ENCODE measurements around the gene ZDHHC8. TPM values are rescaled to one million over a fixed set of nuclear protein-coding genes. Genes with fewer than 3 reads are reported as not detected.

Gene ZDHHC8
- total and polyA plus RNA-seq, 2 donors (not counting 3 experiments of a cell fraction or from before 2014, with no cell fraction given), result 49.8 to 131 TPM

DNA sequence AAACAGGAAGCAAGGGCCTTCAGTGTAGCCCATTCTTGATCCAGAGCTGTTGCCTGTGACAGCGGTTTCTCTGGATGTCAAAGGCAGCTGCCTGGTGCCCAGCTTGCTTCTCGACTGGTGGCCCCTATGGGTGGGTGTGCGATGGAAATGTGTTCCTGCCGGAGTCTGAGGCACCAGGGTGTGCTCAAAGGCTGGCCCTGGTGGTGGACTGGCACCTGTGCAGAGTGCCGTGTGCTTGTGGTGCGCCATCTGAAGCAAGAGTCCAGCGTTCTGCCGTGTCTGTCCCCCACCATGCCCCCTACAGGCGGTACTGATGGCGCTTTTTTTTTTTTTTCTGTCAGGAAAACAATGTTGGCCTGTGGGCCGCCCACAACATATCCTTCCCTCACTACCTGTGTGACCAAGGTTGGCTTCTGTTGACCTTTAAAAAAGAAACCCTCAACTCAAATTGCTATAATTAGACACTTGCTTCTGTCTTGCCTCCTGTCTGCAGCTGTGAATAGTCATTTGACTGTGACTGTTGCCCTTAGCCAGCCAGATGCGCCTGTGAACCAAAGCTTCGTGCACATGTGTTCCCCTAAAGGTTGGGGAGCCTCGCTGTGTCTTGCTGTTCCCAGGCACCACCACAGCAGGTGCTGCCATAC lies 20.4 kb upstream of the ZDHHC8 start:
- no peak overlapping the region for H3K9ac ChIP-seq (replicated peaks; ENCODE audit: extremely low read depth, insufficient read depth, low read length)
- H3K4me3 ChIP-seq (replicated peaks in 1 of 3; ENCODE audit: insufficient read depth in 1 of 3, low read depth in 1 of 3, low read length in 3 of 3), result no peak overlapping the region
- no peaks in the 10 kb centered on the region for H3K27me3 ChIP-seq (ENCODE audit: control insufficient read depth in 2 of 2, insufficient read depth in 2 of 2, low read length in 2 of 2)
- intact Hi-C loops (cut with micrococcal nuclease), result no loop called here
- no peak for TF ChIP-seq FOS (IDR thresholded peaks at IDR 0.05; ENCODE audit: borderline replicate concordance, insufficient read depth, low read length)
- TF ChIP-seq, protein P1, sequence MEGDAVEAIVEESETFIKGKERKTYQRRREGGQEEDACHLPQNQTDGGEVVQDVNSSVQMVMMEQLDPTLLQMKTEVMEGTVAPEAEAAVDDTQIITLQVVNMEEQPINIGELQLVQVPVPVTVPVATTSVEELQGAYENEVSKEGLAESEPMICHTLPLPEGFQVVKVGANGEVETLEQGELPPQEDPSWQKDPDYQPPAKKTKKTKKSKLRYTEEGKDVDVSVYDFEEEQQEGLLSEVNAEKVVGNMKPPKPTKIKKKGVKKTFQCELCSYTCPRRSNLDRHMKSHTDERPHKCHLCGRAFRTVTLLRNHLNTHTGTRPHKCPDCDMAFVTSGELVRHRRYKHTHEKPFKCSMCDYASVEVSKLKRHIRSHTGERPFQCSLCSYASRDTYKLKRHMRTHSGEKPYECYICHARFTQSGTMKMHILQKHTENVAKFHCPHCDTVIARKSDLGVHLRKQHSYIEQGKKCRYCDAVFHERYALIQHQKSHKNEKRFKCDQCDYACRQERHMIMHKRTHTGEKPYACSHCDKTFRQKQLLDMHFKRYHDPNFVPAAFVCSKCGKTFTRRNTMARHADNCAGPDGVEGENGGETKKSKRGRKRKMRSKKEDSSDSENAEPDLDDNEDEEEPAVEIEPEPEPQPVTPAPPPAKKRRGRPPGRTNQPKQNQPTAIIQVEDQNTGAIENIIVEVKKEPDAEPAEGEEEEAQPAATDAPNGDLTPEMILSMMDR (IDR thresholded peaks at IDR 0.05; ENCODE audit: extremely low read depth in 1 of 2, insufficient read depth in 1 of 2, low read depth in 1 of 2, low read length in 2 of 2), result peak; percentile 56 to 61
- ChIA-PET CTCF (interaction anchor here (1.5 kb wide), 1 partner anchor 89 kb away, joined by 3 read pairs; no protein-coding TSS in a partner anchor), POLR2A (interaction anchor here (0.6 kb wide), 1 partner anchor 9 kb away, joined by 3 read pairs; no protein-coding TSS in a partner anchor)
- dilution Hi-C loops (cut with MboI; ENCODE audit: extremely low pct_ligation_motif_present, low sequenced_read_pairs), result no loop called here
- no peaks in the 10 kb centered on the region for H4K20me1 ChIP-seq (replicated peaks; ENCODE audit: control insufficient read depth, extremely low read depth, insufficient read depth, low read length)
- no peak overlapping the region for H2AFZ ChIP-seq (ENCODE audit: low read depth, low read length)
- H3K36me3 ChIP-seq (ENCODE audit: control insufficient read depth in 2 of 2, extremely low read depth in 1 of 2, insufficient read depth in 2 of 2, low read length in 2 of 2), result peaks cover 13 to 61% of the 10 kb centered on the region in 2 experiments
- no peaks in the 10 kb centered on the region for H3K9me1 ChIP-seq (replicated peaks; ENCODE audit: control insufficient read depth, extremely low read depth, insufficient read depth, low read length)
- H3K9me3 ChIP-seq (replicated peaks; ENCODE audit: control insufficient read depth, insufficient read depth, low read length), result no peaks in the 10 kb centered on the region
- no peak overlapping the region for H3K4me2 ChIP-seq (ENCODE audit: insufficient read depth, low read length)
- DNase-seq (ENCODE audit: low read depth, low spot score) (peak; percentile 23), FAIRE-seq (peak; percentile 37)
- no peak overlapping the region for H3K27ac ChIP-seq (ENCODE audit: insufficient read depth, low read depth, low read length)
- peaks cover 16% of the 10 kb centered on the region for H3K79me2 ChIP-seq (ENCODE audit: control insufficient read depth, insufficient read depth, low read length)
- H3K4me1 ChIP-seq (ENCODE audit: control insufficient read depth, extremely low read depth, insufficient read depth, low read length), result peaks cover 5% of the 10 kb centered on the region
- BruUV-seq (replicated peaks), result no TSS peak
